IMR-90 (cell line): Measurements from ENCODE around the gene MFSD2A. TPM values are rescaled to one million over a fixed set of nuclear protein-coding genes. Genes with fewer than 3 reads are reported as not detected.

Experiments used
- ATAC-seq: fragments of 200-7000 bp; cut with Tn5 transposase; 2 replicates; pipeline ENCODE4 v1.9.1; 2020; ENCODE audit warnings: low read depth, mild to moderate bottlenecking, moderate library complexity
- BruUV-seq: library from RNA; stranded (reverse); fragments of 400-500 nt; replicated peaks from 2 replicates; lab custom pipeline; 2021; lab: Mats Ljungman, UMichigan
- CTCF ChIA-PET: fragments of 300-600 bp; formaldehyde crosslinking; extraction: SDS; loops from one replicate; lab custom pipeline; 2021; ENCODE audit warnings: antibody characterized with exemption; lab: Yijun Ruan, JAX
- POLR2A ChIA-PET: fragments of 300-600 bp; sonication (Branson Sonifier 250); formaldehyde crosslinking; loops from one replicate; lab custom pipeline; 2022; ENCODE audit warnings: antibody characterized with exemption; ENCODE audit not compliant: unreplicated experiment; lab: Charles Lee
- DNase-seq: peaks from one replicate; pipeline ENCODE4 v3.0.0; 2013
- H2AFZ ChIP-seq: replicated peaks from 2 replicates; pipeline ENCODE3; 2013; ENCODE audit warnings: low read length, mild to moderate bottlenecking; ENCODE audit not compliant: poor library complexity
- H2AK5ac ChIP-seq: 2 replicates; pipeline ENCODE4 v1.6.1; 2013; ENCODE audit warnings: low read depth, low read length, inconsistent platforms
- H2AK9ac ChIP-seq: replicated peaks from 2 replicates; pipeline ENCODE3; 2013; ENCODE audit warnings: mild to moderate bottlenecking, low read depth, low read length, moderate library complexity; ENCODE audit not compliant: poor library complexity
- H2BK120ac ChIP-seq: 2 replicates; pipeline ENCODE4 v1.6.1; 2013; ENCODE audit warnings: low read depth, low read length, inconsistent platforms
- H2BK15ac ChIP-seq: 3 replicates; pipeline ENCODE4 v1.6.1; 2013; ENCODE audit warnings: low read depth, low read length, inconsistent platforms
- H2BK20ac ChIP-seq: 2 replicates; pipeline ENCODE4 v1.6.1; 2013; ENCODE audit warnings: low read depth, mild to moderate bottlenecking, inconsistent platforms, low read length, moderate library complexity
- H2BK5ac ChIP-seq: 2 replicates; pipeline ENCODE4 v1.6.1; 2013; ENCODE audit warnings: mild to moderate bottlenecking, low read depth, low read length, inconsistent platforms; ENCODE audit not compliant: poor library complexity, severe bottlenecking
- H3K14ac ChIP-seq: replicated peaks from 2 replicates; pipeline ENCODE4 v1.6.1; 2013; ENCODE audit warnings: low read depth, low read length, inconsistent platforms
- H3K18ac ChIP-seq: 2 replicates; pipeline ENCODE4 v1.6.1; 2013; ENCODE audit warnings: low read depth, low read length, control low read depth
- H3K23ac ChIP-seq: 2 replicates; pipeline ENCODE4 v1.6.1; 2013; ENCODE audit warnings: low read depth, low read length, inconsistent platforms
- H3K27ac ChIP-seq: 2 replicates; pipeline ENCODE4 v1.5.1; 2013; ENCODE audit warnings: mild to moderate bottlenecking, control low read depth, low read length; ENCODE audit not compliant: insufficient read depth
- H3K27me3 ChIP-seq: 2 replicates; pipeline ENCODE4 v1.6.1; 2013; ENCODE audit warnings: low read length; ENCODE audit not compliant: control insufficient read depth, insufficient read depth
- H3K36me3 ChIP-seq: 2 replicates; pipeline ENCODE4 v1.6.1; 2013; ENCODE audit warnings: low read length, mixed read lengths; ENCODE audit not compliant: control insufficient read depth, insufficient read depth
- H3K4ac ChIP-seq: 2 replicates; pipeline ENCODE4 v1.6.1; 2013; ENCODE audit warnings: low read depth, low read length, inconsistent platforms
- H3K4me1 ChIP-seq: 2 replicates; pipeline ENCODE4 v1.6.1; 2013; ENCODE audit warnings: low read length, mixed read lengths; ENCODE audit not compliant: control insufficient read depth, insufficient read depth
- H3K4me2 ChIP-seq: 2 replicates; pipeline ENCODE4 v1.6.1; 2013; ENCODE audit warnings: low read depth, mild to moderate bottlenecking, control low read depth, low read length, moderate library complexity
- H3K4me3 ChIP-seq: 2 replicates; pipeline ENCODE4 v1.5.1; 2013; ENCODE audit warnings: low read depth, mild to moderate bottlenecking, control low read depth, low read length, moderate library complexity; ENCODE audit not compliant: insufficient read depth
- H3K56ac ChIP-seq: 2 replicates; pipeline ENCODE4 v1.6.1; 2013; ENCODE audit warnings: low read length, inconsistent platforms; ENCODE audit not compliant: insufficient read depth; ENCODE audit errors: extremely low read depth
- H3K79me1 ChIP-seq, 2 experiments: 2 replicates each; pipeline ENCODE4 v1.6.1; 2013; ENCODE audit warnings: low read length in 2 of 2, inconsistent platforms in 1 of 2, low read depth in 1 of 2
- H3K9ac ChIP-seq: 2 replicates; pipeline ENCODE4 v1.6.1; 2013; ENCODE audit warnings: low read depth, low read length, control low read depth
- H3K9me1 ChIP-seq: 2 replicates; pipeline ENCODE4 v1.6.1; 2013; ENCODE audit warnings: low read length, inconsistent platforms; ENCODE audit not compliant: insufficient read depth
- H3K9me3 ChIP-seq: 2 replicates; pipeline ENCODE4 v1.6.1; 2013; ENCODE audit warnings: low read length; ENCODE audit not compliant: control insufficient read depth, insufficient read depth
- H4K20me1 ChIP-seq: 2 replicates; pipeline ENCODE4 v1.6.1; 2013; ENCODE audit warnings: low read length, inconsistent platforms; ENCODE audit not compliant: insufficient read depth
- H4K5ac ChIP-seq: 2 replicates; pipeline ENCODE4 v1.6.1; 2013; ENCODE audit warnings: mild to moderate bottlenecking, low read depth, low read length, control low read depth
- H4K8ac ChIP-seq, 2 experiments: 2 replicates each; pipeline ENCODE4 v1.6.1; 2013; ENCODE audit warnings: low read depth in 2 of 2, low read length in 2 of 2, control low read depth in 1 of 2, inconsistent platforms in 1 of 2
- H4K91ac ChIP-seq: 2 replicates; pipeline ENCODE4 v1.6.1; 2013; ENCODE audit warnings: low read depth, low read length, inconsistent platforms; ENCODE audit not compliant: insufficient read depth
- CEBPB ChIP-seq: IDR thresholded peaks from 2 replicates; pipeline ENCODE4 v1.6.1; 2012; ENCODE audit warnings: low read depth, low read length, improper control_type of control experiment
- MXI1 ChIP-seq: IDR thresholded peaks from 2 replicates; pipeline ENCODE4 v1.6.1; 2012; ENCODE audit warnings: low read depth, mild to moderate bottlenecking, low read length, moderate library complexity, borderline replicate concordance
- WGBS, 2 experiments: methylation state at CpG; one replicate each; pipeline versions ENCODE4 v1.1.5 to v1.1.7; 2013; ENCODE audit warnings: missing lambda C conversion rate in 2 of 2; ENCODE audit not compliant: insufficient read length in 1 of 2; ENCODE audit errors: extremely low coverage in 2 of 2; 5-methylcytosine and 5-hydroxymethylcytosine counted together
- dilution Hi-C: fragments of 300-500 bp; cut with HindIII; formaldehyde crosslinking; loops from one replicate; pipeline ENCODE4 v1.14.3; 2018; ENCODE audit warnings: low sequenced_read_pairs; ENCODE audit not compliant: unreplicated experiment
- in situ Hi-C: fragments of 300-500 bp; cut with MboI; formaldehyde crosslinking; loops from 3 replicates; pipeline ENCODE4 v1.14.3; 2019; ENCODE audit warnings: low sequenced_read_pairs, inconsistent platforms, mixed read lengths
- intact Hi-C: fragments of 100-400 bp; cut with micrococcal nuclease; formaldehyde crosslinking; loops from 2 replicates; pipeline ENCODE4 v1.10.0; 2022
- polyA plus RNA-seq, 3 experiments: library from polyadenylated mRNA; depleted of rRNA; stranded (reverse); fragments of >200 nt; gene quantifications; 2 replicates each; pipeline ENCODE4 v1.2.3, GENCODE V29; 2012; ENCODE audit warnings: low replicate concordance in 1 of 3
- total RNA-seq: library from RNA; depleted of rRNA; stranded (reverse); fragments of >200 nt; gene quantifications from 2 replicates; pipeline ENCODE4 v1.2.3, GENCODE V29; 2012

The MFSD2A gene
- total and polyA plus RNA-seq, 2 of the 4 experiments (the other 2 are of a cell fraction): 5.7 to 7.3 TPM

- ATAC-seq (no peak), DNase-seq (no peak)
- dilution Hi-C loops (no loop called here), intact Hi-C loops (no loop called here), in situ Hi-C loops (no loop called here)
- Histone ChIP-seq H4K20me1 (no peaks in the 10 kb centered on the region), H3K27ac (no peak overlapping the region), H3K9me3 (no peaks in the 10 kb centered on the region), H2AFZ (peak overlapping the region; percentile 66), H4K8ac (no peak overlapping the region), H3K4me1 (peaks cover 3% of the 10 kb centered on the region; the same call in 1 of the 2 replicates), H2AK5ac (no peak overlapping the region), H4K91ac (no peak overlapping the region), H2BK15ac (no peak overlapping the region), H2AK9ac (peak overlapping the region; percentile 81), H2BK120ac (no peak overlapping the region), H3K4ac (no peak overlapping the region), H3K4me3 (no peak overlapping the region), H4K5ac (no peak overlapping the region), H3K9ac (no peak overlapping the region), H3K9me1 (peaks cover 4% of the 10 kb centered on the region; the same call in 1 of the 2 replicates), H3K18ac (no peak overlapping the region), H2BK20ac (no peak overlapping the region), H3K56ac (no peak overlapping the region), H2BK5ac (no peak overlapping the region), H3K27me3 (peaks cover 18% of the 10 kb centered on the region; the same call in 1 of the 2 replicates), H3K36me3 (no peaks in the 10 kb centered on the region), H3K4me2 (no peak overlapping the region), H3K14ac (0 out of 2 replicates have a peak overlapping the region, but pooled peaks have one; percentile 21), H3K79me1 (no peaks in the 10 kb centered on the region), H3K23ac (no peak overlapping the region)
- CTCF ChIA-PET: no interaction called here
- BruUV-seq: no TSS peak
- WGBS, 2 experiments: 39% methylated on average over 2 of the region's 6 CpGs; no CpG with 5 or more reads in 1 of the 2 experiments
- POLR2A ChIA-PET: no interaction called here
- TF ChIP-seq CEBPB (no peak), MXI1 (no peak)
Measured at GRCh38 chr1:39926820-39927219, 28.1 kb upstream of the MFSD2A start.
